GM06990 (cell line): ENCODE data around the gene G6PC1.
"Not testable (repeated sequence)": the region's sequence is repeated elsewhere in the genome, so short reads cannot be mapped to it uniquely, and the experiment has no call there.

Source experiments
- DNase-seq: peaks from one replicate; pipeline ENCODE4 v3.0.0-alpha.2; 2011; ENCODE audit not compliant: insufficient read length; ENCODE audit errors: extremely low read depth
- H3K27me3 ChIP-seq: replicated peaks from 2 replicates; pipeline ENCODE4 v1.6.0; 2011; ENCODE audit warnings: low read length; ENCODE audit not compliant: control insufficient read depth, insufficient read depth
- H3K36me3 ChIP-seq: 2 replicates; pipeline ENCODE4 v1.5.1; 2011; ENCODE audit warnings: low read length; ENCODE audit not compliant: control insufficient read depth, insufficient read depth
- H3K4me3 ChIP-seq: replicated peaks from 2 replicates; pipeline ENCODE4 v1.5.1; 2011; ENCODE audit warnings: low read depth, mild to moderate bottlenecking, control low read depth, low read length
- CTCF ChIP-seq: IDR thresholded peaks from 2 replicates; pipeline ENCODE4 v1.5.1; 2011; ENCODE audit warnings: low read length, control low read depth, mild to moderate bottlenecking, inconsistent platforms; ENCODE audit not compliant: insufficient read depth, poor library complexity, severe bottlenecking

G6PC1 gene

GRCh38 chr17:42880776-42881310 is 19.8 kb upstream of the G6PC1 start:
- Histone ChIP-seq H3K27me3 (peaks cover 2% of the 10 kb centered on the region), H3K4me3 (no peak overlapping the region), H3K36me3 (no peaks in the 10 kb centered on the region)
- no peak for DNase-seq
- TF ChIP-seq CTCF = no peak

- H3K27me3 ChIP-seq, DNase-seq, H3K36me3 ChIP-seq, H3K4me3 ChIP-seq: not testable (repeated sequence)
These were observed 18.9 kb upstream of the G6PC1 start for GRCh38 chr17:42881706-42882105.

GRCh38 chr17:42882166-42882565 is 18.4 kb upstream of the G6PC1 start:
- Histone ChIP-seq H3K4me3 (no peak overlapping the region), H3K36me3 (no peaks in the 10 kb centered on the region), H3K27me3 (peaks cover 2% of the 10 kb centered on the region)
- no peak for TF ChIP-seq CTCF
- no peak for DNase-seq

- H3K36me3 ChIP-seq = no peaks in the 10 kb centered on the region
- TF ChIP-seq CTCF = no peak
- H3K4me3 ChIP-seq = no peak overlapping the region
- peaks cover 2% of the 10 kb centered on the region for H3K27me3 ChIP-seq
- no peak for DNase-seq
These were observed 16.6 kb upstream of the G6PC1 start for GRCh38 chr17:42883802-42884558.

- not testable (repeated sequence) for H3K27me3 ChIP-seq, H3K4me3 ChIP-seq, DNase-seq, H3K36me3 ChIP-seq
These were observed 14.8 kb upstream of the G6PC1 start for GRCh38 chr17:42885806-42886205.

- H3K27me3 ChIP-seq = no peaks in the 10 kb centered on the region
- H3K4me3 ChIP-seq = no peak overlapping the region
- no peak for DNase-seq
- no peak for TF ChIP-seq CTCF
- H3K36me3 ChIP-seq = no peaks in the 10 kb centered on the region
These were observed 14.1 kb upstream of the G6PC1 start for GRCh38 chr17:42886283-42887176.
